HL-60 (cell line): Measurements from ENCODE around the gene SGCA.

ENCODE experiments used
- DNase-seq, 2 experiments: peaks; one replicate each; pipeline ENCODE4 v3.0.0-alpha.2; 2010 to 2020; ENCODE audit warnings: low read depth in 1 of 2, low spot score in 1 of 2
- H3K27ac ChIP-seq: fragments of 250-450 bp; sonication (Bioruptor Pico); replicated peaks from 2 replicates; pipeline ENCODE4 v1.5.1; 2020; ENCODE audit warnings: mild to moderate bottlenecking, moderate library complexity
- H3K27me3 ChIP-seq: fragments of 250-450 bp; sonication (Bioruptor Pico); 2 replicates; pipeline ENCODE4 v1.5.1; 2021; ENCODE audit warnings: mild to moderate bottlenecking, moderate library complexity; ENCODE audit not compliant: insufficient read depth, poor library complexity, severe bottlenecking
- H3K4me3 ChIP-seq: replicated peaks from 2 replicates; pipeline ENCODE4 v1.5.1; 2011; ENCODE audit warnings: mild to moderate bottlenecking, control low read depth, low read length; ENCODE audit not compliant: insufficient read depth
- GABPA ChIP-seq: IDR thresholded peaks from 2 replicates; pipeline ENCODE4 v1.6.1; 2012; ENCODE audit warnings: low read depth
- POLR2AphosphoS5 ChIP-seq: IDR thresholded peaks from 2 replicates; pipeline ENCODE4 v1.6.1; 2012; ENCODE audit warnings: low read depth
- SPI1 ChIP-seq: IDR thresholded peaks from 2 replicates; pipeline ENCODE4 v1.6.1; 2012; ENCODE audit warnings: low read depth, mild to moderate bottlenecking, borderline replicate concordance
- TF ChIP-seq, protein P1 (sequence below): IDR thresholded peaks from 2 replicates; pipeline ENCODE4 v1.6.1; 2012; ENCODE audit warnings: low read depth; ENCODE audit not compliant: insufficient replicate concordance
- TF ChIP-seq, protein P2 (sequence below): IDR thresholded peaks from one replicate; pipeline ENCODE4 v1.5.1; 2011; ENCODE audit warnings: low read length, control low read depth, inconsistent platforms; ENCODE audit not compliant: insufficient read depth

Gene SGCA

DNA sequence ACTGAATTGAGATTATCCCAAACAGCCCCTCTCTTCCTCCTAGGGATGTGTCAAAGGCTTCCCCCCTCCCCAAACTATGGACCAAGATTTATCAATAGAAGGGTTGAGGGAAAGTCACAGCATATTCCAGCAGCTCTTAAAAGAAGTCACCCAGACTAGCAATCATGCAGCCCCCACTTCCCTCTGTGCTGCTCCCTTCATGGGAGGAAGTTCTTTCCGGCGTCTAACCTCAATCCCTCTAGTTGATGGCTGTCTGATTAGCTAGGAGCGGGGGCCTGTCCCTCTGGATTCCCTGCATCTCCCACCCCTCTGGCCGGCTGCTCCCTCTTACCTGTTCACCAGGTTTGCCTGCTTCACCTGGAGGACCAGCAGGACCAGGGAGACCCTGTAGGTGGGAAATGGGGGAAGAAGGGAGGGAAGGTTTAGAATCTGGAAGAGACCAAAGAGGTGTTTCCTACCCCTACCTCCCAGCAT, 26.4 kb downstream of the SGCA start:
- peaks cover 11% of the 10 kb centered on the region for H3K27me3 ChIP-seq
- no peak overlapping the region for H3K27ac ChIP-seq
- no peak for DNase-seq
- TF ChIP-seq SPI1: no peak
- TF ChIP-seq, protein P1, sequence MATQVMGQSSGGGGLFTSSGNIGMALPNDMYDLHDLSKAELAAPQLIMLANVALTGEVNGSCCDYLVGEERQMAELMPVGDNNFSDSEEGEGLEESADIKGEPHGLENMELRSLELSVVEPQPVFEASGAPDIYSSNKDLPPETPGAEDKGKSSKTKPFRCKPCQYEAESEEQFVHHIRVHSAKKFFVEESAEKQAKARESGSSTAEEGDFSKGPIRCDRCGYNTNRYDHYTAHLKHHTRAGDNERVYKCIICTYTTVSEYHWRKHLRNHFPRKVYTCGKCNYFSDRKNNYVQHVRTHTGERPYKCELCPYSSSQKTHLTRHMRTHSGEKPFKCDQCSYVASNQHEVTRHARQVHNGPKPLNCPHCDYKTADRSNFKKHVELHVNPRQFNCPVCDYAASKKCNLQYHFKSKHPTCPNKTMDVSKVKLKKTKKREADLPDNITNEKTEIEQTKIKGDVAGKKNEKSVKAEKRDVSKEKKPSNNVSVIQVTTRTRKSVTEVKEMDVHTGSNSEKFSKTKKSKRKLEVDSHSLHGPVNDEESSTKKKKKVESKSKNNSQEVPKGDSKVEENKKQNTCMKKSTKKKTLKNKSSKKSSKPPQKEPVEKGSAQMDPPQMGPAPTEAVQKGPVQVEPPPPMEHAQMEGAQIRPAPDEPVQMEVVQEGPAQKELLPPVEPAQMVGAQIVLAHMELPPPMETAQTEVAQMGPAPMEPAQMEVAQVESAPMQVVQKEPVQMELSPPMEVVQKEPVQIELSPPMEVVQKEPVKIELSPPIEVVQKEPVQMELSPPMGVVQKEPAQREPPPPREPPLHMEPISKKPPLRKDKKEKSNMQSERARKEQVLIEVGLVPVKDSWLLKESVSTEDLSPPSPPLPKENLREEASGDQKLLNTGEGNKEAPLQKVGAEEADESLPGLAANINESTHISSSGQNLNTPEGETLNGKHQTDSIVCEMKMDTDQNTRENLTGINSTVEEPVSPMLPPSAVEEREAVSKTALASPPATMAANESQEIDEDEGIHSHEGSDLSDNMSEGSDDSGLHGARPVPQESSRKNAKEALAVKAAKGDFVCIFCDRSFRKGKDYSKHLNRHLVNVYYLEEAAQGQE: no peak
- TF ChIP-seq, protein P2, sequence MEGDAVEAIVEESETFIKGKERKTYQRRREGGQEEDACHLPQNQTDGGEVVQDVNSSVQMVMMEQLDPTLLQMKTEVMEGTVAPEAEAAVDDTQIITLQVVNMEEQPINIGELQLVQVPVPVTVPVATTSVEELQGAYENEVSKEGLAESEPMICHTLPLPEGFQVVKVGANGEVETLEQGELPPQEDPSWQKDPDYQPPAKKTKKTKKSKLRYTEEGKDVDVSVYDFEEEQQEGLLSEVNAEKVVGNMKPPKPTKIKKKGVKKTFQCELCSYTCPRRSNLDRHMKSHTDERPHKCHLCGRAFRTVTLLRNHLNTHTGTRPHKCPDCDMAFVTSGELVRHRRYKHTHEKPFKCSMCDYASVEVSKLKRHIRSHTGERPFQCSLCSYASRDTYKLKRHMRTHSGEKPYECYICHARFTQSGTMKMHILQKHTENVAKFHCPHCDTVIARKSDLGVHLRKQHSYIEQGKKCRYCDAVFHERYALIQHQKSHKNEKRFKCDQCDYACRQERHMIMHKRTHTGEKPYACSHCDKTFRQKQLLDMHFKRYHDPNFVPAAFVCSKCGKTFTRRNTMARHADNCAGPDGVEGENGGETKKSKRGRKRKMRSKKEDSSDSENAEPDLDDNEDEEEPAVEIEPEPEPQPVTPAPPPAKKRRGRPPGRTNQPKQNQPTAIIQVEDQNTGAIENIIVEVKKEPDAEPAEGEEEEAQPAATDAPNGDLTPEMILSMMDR: no peak
- no peak for TF ChIP-seq POLR2AphosphoS5
- TF ChIP-seq GABPA: no peak
- no peak overlapping the region for H3K4me3 ChIP-seq

GRCh38 chr17:50192618-50193291, 26.9 kb downstream of the SGCA start:
- DNase-seq: no peak
- peaks cover 12% of the 10 kb centered on the region for H3K27me3 ChIP-seq
- no peak overlapping the region for H3K27ac ChIP-seq
- TF ChIP-seq, protein P2: no peak
- TF ChIP-seq, protein P1: no peak
- TF ChIP-seq SPI1 (no peak), POLR2AphosphoS5 (no peak), GABPA (no peak)
- H3K4me3 ChIP-seq: no peak overlapping the region

- no peak overlapping the region for H3K27ac ChIP-seq
- H3K4me3 ChIP-seq: no peak overlapping the region
- DNase-seq: no peak
- no peak for TF ChIP-seq SPI1
- TF ChIP-seq, protein P1: no peak
- TF ChIP-seq, protein P2: no peak
- no peak for TF ChIP-seq GABPA
- no peak for TF ChIP-seq POLR2AphosphoS5
- H3K27me3 ChIP-seq: peaks cover 14% of the 10 kb centered on the region
These were observed 28.5 kb downstream of the SGCA start for GRCh38 chr17:50194140-50194933.
